Fibroblast of skin of left quadriceps (primary cell): ENCODE data around the gene CIB4.

Source experiments
- DNase-seq, 2 experiments: peaks; one replicate each; pipeline ENCODE4 v3.0.0-alpha.2; 2013; ENCODE audit warnings: low read depth in 2 of 2

CIB4 gene

GRCh38 chr2:26621469-26622199 lies 19.5 kb downstream of the CIB4 start:
- no peak for DNase-seq

- DNase-seq: no peak
These were observed 21.0 kb downstream of the CIB4 start for GRCh38 chr2:26620031-26620605.

- no peak for DNase-seq
These were observed 21.6 kb downstream of the CIB4 start for GRCh38 chr2:26619521-26619951.

DNA sequence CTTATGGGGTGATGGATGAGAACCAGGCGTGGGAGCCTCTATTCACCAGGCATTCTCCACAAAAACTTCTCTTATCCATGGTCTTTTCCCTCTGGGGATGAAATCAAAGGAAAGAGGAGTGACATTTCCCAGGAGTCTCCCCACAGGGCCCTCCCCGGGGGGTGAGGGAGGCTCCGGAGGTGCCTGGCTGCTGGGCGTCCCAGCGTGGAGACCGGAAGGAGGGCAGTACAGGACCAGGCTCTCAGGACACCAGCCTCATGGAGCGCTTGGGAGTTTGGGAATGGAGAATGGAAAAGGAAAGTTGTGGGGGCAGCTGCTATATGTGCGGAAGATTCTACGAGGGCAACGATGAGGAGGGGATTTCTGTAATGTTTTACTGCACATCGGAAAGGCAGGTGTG lies 22.1 kb downstream of the CIB4 start:
- no peak for DNase-seq

DNA sequence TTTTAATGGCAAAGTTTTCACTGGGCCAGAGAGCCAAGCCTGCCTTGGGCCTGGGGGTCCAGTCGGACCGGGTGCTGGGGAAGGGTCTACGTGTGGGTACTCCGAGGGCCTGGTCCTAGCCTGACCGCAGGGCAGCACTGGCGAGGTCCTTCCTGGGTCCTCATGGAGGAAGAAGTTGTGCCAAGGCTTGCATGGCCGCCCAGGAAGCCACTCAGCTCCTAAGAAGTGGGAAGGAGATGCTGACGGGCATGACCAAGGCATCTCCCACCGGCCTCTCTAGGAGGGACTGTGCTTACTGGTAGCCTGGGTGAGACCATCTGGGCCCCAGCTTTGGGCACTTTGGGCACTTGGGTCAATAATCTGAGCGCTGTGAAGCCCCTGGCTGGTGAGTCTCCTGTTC lies 22.6 kb downstream of the CIB4 start:
- no peak for DNase-seq

- no peak for DNase-seq
These were observed 23.5 kb downstream of the CIB4 start for GRCh38 chr2:26617588-26618083.

- no peak for DNase-seq
These were observed 24.2 kb downstream of the CIB4 start for GRCh38 chr2:26616706-26617587.

DNA sequence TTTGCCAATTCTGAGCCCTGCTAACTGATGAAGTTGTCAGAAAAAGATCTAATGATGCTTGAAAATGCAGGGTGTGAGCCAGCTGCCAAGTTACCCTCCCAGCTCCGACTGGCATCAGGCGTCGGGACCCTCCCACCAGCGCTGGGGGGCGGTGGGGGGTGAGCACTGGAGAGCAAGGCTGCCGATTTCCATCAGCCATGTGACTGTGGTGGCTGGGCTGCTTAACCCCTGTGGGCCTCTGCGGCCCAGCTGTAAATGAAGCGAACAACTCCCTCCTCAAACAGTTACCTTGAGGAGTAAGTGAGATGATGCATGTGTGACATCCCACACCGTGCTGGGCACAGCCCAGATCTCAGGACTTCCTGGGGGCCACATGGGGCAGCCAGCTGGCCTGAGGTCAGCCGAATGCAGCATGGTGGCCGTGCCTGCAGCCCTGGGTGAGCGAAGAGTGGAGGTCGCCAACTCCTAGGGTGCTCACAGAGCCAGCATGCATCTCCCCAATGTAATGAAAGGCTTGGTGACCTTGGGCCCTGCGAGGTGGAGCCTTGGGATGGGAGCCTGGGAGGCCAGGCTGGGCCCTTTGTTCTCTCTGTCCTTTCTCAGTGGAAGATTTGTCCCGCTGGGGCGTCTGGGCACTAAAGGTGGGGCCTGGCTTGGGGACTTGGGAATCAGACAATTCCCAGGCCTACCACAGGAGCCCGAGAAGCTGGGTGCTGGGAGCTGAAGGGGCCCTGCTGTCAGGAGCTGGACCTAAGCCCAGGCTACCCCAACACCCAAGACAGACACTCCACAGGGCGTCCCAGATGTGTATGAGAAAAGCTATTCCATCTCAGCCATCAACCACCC lies 25.1 kb downstream of the CIB4 start:
- no peak for DNase-seq

- no peak for DNase-seq
These were observed 25.8 kb downstream of the CIB4 start for GRCh38 chr2:26615336-26615859.

DNA sequence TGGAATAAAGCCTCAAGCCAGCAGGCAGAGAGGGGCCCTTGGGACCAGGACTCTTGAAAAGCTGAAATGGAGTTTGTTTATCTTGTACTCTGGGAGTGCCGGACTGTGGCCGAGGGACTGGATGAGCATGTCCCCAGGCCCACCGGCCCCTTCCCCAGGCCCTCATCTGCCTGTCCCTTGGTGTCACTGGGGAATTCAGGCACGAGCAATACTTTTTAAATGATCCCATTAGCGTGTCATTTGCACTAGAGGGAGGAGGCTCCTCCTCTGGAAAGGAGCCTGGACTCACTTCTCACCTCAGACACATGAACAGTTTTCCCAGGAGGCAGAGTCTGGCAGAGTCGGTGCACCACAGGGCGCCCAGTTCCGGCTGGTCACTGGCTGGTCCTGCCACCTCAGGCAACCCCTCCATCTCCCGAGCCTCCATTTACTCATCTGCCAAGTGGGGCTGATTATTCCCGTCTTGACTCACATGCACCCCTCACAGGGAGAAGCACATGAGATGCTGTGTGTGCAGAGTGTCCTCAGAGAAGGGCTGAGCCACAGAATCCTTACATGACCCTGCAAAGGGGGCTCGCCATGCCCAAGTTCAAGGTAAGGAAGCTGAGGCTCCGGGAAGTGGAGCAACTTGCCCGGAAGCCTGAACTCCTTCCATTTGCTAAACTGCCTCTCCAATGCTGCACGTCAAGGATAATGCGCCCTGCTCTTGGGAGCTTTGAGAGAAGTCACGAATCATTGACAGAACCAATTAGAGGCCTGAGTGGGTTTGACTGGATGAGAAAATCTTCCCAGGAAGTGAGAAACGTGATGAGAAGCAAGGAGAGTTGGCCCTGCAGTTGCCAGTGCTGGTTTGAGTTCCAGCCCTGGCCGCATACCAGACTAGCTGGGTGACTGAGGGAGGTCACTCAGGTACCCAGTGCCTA lies 26.7 kb downstream of the CIB4 start:
- DNase-seq: no peak

- DNase-seq: no peak
These were observed 27.6 kb downstream of the CIB4 start for GRCh38 chr2:26613241-26614215.

GRCh38 chr2:26612522-26613240 lies 28.5 kb downstream of the CIB4 start:
- no peak for DNase-seq

DNA sequence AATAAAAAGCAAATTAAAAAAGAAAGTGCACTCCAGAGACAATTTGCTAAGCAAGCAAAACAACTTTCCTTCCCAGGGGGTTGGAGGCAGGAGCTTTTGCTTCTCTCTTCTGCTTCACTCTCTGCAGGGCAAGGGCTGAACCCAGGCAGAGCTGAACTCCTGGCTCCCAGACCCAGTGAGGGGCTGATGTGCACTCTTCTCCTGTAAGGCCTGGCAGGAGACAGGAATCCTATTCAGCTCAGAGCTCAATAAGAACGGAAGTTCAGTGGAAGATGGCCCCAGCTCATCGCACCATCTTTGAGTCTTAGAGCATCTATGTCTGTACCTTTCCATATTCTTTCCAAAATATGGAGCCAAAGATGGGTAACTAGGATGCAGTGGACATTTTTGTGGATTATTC lies 29.1 kb downstream of the CIB4 start:
- no peak for DNase-seq

DNA sequence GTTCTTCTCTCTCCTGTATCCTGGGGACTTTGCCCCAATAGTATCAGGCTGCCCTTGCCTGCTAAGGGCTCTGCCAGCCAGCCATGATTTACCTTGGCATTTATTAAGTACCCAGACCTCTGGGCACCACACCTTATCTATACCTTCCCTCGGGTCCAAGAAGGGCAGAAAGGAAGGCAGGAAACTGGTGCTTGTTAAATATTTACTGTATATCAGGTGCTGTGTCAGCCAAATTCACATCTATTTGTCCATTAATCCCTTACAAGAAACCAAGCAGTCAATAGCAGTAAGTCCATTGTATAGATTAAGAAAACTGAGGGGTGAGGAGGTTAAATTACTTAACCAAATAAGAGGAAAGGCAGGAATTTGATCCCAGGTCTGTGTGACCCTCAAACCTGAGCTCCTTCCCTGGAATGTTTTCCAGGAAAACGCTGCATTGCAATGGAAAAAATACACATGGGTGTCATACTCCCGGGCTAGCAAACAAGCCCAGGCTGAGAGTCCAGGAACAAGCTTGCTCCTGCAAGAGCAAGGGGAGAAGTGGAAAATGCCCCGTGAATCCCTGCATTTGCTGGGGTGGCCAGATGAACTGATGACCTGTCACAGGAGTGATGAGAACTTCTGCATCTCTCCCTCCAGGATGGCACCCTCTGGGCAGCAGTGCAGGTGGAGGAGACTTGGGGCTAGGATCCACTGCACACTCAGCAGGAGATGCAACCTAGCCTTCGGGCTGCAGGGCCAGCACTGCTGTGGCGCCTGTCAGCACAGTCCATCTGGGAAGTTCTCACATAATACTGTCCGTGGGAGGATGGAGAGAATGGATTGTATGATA lies 30.4 kb downstream of the CIB4 start:
- DNase-seq: no peak

GRCh38 chr2:26609839-26610277 lies 31.3 kb downstream of the CIB4 start:
- no peak for DNase-seq

DNA sequence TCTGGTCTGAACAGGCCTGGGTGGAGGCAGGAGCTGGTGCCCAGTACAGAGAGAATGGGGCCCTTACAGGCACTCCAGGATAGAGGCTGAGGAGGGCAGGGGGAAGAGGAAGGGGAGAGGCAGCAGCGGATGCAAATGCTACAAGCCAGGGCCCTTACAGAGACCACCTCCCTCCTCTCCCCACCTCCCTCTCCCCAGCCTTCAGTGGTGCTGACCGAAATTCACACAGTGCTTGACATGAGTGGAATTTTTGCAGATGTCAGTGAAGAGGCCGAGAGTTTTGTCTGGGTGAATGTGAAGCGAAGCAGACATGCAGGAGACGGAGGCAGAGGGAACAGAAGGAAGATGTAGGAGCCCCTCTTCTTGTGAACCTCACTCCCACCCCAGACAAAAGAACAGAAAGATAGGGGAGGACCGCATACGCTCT lies 31.9 kb downstream of the CIB4 start:
- no peak for DNase-seq

- no peak for DNase-seq
These were observed 32.6 kb downstream of the CIB4 start for GRCh38 chr2:26608557-26608956.
